Activated effector memory CD4-positive, alpha-beta T cell treated with anti-CD3 and anti-CD28 coated beads, Interleukin-2, amount 50 U/mL, for 16 hours (primary cell): ENCODE results near the gene FER1L5.

Source experiments
- DNase-seq: peaks from one replicate; pipeline ENCODE4 v3.0.0-alpha.2; 2020

The FER1L5 gene

DNA sequence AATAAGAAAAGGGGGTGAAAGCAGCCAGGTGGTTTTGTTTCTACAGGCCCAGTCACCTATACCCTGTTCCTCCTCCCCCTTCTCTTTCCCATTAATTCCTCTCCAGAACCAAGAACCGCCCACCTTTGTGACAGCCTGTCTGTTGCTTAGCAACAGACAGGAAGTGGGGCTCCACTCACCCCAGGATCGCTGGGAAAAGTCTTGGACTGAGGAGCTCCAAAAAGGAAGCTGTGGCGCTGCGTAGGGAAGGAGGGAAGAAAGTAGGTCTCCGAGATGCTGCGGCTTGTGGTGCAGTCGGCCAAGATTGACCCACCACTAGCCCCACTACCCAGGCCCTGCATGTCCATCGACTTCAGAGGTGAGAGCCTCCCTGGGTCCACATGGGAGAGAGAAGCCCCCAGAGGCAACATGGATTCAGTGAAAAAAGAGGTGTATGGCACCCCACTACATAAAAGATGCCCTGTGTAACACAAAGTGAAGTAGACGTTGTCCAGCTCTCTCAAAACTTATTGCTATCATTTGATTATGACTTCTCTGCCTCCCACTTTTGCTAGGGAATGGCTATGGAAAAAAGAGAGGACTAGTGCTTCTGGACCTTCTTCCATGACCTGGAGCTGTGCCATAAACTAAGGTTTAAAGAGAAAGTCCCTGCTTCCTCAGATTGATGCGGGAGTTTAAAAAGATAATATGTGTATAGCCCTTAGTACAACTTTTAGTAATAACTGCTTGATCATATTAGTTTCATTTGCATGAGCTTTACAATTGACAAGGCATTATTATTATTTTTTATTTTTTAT lies at the start of gene FER1L5:
TSS of gene FER1L5 (plus strand) at position 201 of the 797 bp plus-strand sequence. CDS start at position 274, 73 bp downstream.
- DNase-seq, result peak; percentile 41

DNA sequence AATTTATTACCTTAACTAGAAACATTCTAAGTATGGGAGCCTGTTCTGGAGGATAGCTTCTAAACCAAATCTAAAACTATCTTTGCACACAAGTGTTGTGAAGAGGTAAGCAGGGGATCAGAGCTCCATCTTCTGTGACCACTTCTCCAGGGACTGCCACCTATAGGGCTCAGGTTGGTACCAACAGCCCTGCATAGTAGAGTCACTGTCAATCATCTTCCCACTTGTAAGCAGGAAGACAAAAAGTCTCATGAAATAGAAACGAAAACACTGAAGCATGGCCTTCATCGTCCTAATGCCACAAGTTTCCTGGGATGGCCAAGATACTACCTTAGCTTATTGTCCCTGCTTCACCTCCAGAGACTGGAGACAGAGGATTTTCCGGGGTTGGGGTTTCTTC lies 48.3 kb upstream of the FER1L5 start:
- no peak for DNase-seq

DNA sequence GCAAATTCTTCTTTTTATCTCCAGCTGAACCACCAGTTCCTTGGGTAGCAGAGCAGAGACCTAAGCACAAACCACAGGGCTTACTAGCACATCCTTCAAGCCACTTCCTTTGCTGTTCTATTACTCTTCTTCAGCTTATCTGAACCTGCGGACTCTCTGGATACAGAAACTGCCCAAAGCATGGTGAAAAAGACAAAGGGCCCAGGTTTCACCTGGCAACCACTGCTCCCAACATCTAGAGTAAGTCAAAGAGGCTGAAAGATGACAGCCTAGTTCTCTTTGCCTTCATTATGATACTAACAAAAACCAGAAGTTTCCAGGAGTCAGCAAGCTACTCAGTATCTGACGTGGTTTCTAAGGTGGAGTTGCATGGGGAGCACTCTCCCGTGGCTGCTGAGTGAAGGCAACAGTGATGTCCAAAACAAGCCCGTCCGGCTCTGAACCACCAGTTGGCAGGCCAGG lies 47.8 kb upstream of the FER1L5 start:
- DNase-seq, result no peak

DNA sequence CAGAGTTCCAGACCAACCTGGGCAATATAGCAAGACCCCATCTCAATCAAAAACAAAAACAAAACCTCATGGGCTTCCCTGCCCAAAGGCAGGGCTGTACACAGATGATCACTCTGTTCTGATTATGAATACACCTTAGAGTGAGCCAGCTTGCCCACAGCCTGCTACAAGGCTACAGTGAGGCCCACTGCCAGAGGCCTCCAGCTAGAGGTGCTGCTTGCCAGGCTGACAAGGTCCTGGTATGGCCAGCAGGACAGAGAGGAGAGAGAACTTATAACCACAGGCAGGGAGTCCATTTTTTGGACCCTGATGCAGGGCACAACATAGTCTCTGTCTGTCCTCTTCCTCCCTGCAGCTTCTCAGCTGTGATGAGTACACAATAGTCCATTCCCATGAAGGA lies 46.0 kb upstream of the FER1L5 start:
- no peak for DNase-seq

DNA sequence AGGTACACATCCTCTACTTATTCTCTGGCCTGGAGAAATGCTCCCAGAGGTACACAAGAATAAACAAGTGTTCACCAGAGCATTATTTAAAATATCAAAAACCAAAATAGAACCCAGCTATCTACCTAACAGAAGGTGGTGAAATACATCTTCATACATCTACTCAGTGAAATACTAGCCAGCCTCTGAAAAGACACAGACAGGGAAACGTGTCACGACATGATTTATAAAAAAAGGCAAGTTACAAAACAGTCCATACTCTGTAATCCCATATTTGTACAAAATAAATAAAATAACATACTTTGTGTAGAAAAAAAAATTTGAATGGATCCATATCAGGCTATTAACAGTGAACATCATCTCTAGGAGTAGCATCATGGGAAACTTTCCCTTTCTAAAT lies 42.6 kb upstream of the FER1L5 start:
- DNase-seq, result no peak

DNA sequence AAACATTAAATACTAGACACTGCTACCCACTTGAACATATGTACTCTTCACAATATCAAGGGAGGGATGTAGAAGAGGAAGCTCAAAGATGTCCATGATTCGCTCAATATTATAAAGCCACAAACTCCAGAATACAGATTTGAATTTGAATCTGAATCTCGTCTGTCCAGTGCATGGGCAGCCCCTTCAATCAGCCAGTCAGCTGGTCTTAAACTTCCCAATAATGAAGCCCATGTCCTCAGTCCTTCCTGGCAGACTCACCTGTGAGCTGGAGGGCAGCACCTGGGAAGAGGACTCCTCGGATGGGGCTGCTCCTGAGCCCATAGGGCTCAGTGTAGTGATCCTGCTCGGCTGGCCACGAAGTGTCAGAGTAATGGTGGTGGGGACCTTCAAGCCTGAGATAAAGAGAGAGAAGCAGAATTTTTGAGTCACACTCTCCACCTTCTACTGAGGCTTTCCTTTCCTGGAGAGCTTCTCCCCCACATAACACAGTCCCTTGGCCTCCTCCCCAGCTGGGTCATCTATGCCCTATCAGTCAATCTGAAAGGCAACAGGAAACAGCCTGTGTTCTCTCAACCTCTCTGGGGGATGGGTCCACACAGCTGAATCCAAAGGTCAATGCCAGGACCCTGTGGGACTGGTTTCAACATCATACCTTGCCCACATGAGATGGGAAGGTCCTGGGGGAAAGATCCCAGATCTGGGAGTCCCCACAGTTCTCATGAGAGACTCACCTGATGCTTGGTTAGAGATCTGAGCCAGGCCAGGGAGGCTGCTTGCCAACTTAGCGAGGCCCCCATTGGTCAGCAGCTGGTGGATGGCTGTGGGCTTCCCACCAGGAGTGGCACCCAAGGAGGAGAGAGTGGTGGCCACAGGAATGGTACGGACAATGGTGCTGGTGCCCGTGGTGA lies 40.9 kb upstream of the FER1L5 start:
- no peak for DNase-seq

DNA sequence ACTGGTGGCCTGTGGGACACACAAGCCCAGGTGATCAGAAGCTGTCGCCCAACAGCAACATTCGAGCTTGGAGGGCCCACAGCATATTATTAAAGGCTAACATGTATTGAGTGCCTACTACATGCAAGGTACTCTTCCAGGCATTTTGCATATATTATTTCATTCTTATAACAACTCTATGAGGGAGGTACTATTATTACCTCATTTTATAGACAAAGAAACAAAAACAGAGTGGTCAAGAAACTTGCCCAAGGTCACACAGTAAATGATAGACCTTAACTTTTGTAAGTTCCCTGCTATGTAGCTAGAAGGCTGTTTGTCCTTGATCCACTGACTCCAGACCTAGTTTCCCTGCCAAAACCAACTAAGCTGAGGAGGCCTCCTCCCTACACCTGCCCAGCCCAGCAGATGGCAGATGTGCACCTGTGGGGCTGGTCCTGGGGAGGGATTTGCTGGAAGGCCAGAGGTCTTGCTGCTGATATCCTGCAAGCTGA lies 40.2 kb upstream of the FER1L5 start:
- DNase-seq, result no peak

DNA sequence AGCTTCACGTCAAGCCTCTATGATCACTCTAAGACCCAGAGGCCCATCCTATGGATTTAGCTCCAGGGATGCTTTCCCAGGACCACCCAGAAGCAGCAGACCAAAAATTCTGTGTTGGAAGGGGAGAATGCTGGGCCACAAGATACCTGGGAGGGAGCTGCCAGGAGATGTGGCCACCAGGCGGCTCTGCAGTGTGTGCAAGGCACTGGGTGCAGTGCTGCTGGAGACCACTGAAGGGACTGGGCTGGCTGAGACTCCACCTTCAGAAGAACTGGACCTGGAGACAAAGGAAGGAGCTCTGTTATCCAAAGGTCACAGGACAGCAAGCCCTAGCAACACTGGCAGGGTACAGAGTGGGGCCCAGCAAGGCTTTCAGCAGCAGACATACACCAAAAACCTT lies 38.5 kb upstream of the FER1L5 start:
- no peak for DNase-seq

DNA sequence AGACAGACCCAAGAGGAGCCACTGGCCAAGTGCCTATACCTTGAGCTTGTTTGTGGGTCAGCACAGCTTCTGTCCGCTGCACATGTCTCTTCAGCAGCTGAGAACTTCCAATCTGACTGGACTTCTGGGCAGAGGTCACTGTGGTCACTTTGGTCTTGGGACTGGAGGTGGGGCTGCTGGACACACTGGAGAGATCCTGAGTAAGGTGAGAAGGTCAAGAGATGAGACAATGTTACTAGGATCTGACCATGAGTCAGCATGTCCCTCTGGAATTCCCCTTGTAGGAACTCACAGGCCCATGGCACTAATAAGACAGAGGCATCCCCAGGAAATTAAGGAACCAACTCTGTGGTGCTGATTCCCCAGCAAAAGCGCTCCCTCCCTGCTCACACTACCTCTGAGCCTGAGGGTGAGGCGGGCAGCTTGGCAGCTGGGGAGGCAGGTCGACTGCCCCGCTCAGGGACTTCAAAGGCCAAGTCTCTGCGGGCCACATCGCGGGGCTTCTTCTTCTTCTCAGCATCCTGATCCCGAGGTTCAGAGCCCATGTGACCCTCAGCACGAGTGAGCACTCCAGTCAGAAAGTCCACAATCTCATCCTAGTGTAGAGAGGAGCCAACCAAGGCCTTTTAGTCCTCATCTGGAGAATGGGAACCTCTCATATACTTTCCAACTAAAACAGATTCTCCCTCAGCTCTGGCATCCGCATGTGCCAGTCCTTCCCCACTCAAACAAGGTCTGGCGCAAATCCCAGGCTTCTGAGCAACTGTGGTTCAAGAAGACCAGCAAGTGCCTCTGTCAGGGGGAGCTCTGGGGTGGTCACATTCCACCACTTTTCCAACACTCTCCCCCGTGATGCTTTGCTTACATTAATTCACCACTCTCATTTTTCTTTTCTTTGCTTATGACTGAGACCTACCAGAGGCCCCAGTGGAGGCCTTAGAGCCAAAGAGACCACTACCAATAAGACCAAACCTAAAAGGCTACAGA lies 33.8 kb upstream of the FER1L5 start:
- no peak for DNase-seq

DNA sequence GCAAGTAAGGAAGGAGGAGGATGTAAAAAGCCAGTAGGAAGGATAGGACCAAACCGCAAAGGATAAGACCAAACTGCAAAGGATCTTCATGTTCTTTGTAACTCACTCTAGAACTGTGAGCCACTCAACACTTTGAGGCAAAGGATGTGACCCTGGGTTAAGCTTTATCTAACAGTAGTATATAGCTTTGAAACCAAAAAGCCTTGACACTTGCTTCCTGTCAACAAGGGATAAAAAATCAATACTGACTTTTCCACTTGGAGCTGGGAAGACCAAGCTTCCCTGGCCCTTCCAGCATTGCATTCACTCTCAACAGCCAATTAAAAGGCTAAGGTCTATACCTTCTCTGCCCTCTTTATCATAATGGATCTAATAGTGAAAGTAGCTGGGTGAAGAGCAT lies 26.4 kb upstream of the FER1L5 start:
- no peak for DNase-seq

DNA sequence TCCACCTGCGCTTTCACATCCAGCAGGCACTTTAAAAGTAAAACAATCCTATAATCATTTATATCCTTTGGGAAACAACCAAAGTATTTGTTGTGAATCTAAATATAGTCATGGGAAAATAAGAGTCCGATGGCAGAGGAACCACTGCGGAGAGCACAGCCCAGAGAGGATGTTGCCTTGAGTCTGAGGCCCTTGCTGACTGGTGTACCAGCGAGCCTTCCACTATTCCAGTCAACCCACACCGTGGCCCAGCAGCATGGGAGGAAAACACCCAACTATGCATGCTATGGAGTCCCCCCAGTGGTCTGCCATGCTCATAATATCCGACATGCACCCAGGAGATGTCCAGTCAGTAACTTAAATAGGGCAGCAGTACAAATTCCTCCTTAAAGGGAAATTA lies 26.0 kb upstream of the FER1L5 start:
- DNase-seq, result no peak

DNA sequence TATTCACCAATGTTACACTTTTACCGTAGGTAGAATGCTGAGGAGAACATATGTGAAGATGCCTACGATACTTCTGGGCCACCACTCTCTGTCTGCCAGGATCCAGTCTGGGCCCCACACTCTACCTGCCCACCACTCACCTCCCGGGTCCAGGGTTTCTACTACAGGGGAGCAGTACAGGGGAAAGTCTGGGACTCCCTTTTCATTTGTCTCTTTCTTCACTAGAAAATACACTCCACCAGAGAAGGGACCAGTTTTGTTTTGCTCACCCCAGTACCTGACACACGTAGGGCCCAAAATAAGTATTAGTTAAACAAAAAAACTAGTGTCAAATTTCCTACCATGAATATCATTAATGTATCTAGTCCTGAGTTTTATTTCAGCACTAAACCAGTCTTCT lies 25.6 kb upstream of the FER1L5 start:
- no peak for DNase-seq

DNA sequence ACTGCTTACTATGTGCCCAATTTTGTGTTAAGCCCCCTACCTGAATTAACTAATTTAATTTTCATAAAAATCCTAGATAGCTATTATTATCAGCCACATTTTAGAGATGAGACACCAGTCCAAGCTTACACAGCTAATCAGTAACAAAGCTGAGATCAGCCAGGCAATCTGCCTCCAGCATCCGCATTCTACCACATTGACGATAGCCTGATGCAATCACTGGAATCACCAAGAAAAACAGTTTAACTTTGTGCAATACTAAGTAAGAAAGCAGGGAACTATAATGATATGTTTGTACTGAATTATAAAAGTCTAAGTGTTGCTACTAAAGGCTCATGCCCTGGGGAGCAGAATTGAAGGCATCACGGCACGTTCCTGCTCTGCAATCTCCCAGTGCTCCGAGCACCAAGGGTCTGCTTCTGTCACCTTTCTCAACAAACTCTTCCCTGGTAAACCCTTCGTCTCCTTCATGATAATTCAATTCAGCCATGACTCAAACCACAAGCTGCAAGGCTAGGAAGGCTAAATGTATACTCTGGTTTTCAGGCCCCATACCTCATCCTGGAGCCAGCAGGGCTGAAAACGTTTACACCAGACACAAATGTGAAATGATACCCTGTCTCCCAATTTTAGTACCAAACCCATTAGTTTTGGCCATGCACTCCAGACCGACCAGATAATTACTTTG lies 23.8 kb upstream of the FER1L5 start:
- no peak for DNase-seq

DNA sequence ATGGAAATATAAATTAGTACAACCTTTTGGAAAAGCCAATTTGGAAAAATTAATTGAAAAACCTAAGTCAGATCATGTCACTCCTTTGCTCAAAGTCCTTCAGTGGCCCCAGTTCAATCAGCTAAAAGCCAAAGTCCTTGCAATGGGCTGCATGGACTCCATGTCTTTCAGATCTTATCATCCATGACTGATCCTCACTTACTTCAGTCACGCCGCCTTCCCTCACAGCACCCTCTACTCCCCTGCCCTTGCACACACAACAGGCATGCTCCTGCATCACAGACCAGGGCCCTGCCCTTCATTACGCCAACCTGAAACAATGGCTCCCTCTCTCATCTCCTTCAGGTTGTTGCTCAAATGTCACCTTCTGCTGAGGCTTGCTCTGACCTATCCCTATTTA lies 20.0 kb upstream of the FER1L5 start:
- no peak for DNase-seq

DNA sequence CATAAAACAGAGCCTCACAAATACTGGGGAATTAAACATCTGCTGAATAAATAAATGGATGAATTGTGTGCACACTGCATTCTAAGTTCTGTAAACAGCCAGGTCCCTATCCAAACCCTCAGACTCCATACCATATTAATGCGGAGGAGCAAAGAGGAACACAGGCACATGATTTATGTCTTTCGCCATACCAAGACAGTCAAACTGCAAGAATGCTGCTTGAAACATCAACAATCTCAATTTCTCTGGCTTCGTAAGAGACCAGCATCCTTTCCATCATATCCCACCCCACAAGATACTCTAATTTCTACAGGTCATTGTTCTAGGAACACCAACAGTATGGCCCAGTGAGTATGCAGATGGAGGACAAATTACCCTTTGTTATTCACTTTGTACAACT lies 19.4 kb upstream of the FER1L5 start:
- no peak for DNase-seq

DNA sequence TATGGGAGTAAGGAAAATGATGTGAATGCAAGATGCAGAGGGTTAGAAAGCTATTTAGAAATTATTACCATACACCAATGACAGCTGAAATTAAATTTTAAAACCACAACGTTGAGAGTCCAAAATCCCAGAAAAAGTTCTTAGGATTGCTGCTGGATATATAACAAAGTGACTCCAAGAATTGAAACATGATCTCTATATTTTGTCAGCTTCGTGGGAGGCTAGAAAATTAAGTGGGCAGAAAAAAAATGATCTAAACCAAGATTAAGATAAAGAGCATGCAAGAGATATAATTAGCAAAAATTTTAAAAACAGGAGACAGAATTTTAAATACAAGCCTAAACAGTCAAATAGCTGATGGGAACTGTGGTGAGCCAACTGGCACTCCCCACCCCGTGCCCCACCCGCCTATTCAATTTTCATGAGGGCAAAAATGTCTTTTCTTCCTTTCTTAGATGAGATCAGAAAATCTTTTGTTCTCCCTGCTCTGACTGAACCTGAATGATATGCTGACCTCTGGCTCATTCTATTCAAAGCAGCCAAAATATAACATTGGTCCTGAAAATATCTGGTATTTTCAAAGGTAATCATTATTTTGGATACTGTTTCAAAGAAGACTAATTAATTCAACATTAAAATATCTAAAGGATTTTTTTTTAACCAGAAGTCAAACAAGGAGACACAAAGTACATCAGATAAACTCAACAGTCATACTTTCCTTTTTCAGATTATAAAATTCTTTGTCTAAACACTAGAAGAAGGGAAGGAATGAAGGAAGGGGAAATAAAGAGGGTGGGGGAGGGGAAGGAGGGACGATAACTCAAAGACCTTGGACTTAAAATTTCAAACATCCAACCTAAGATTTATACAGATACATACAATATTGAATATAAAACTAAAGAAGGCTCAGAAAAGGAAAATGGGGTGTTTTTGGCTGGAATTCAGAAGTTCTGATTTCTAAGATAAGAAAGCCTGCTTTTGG lies 16.7 kb upstream of the FER1L5 start:
- no peak for DNase-seq

DNA sequence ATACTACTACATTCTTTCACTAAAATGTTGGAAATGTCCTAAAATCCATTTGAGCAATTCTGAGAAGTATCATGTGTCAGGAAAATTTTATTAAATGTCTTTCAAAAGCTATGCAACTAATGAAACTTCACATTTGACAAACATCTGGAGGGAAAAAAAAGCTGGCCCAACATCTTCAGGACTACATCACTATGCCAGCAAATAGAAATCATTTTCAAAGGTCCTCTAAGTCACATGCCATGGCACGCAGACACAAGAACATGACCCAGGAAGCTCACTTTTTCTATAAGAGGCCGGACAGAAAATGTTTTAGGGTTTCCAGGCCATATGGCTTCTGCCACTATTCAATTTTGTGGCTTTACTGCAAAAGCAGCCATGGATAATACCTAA lies 16.0 kb upstream of the FER1L5 start:
- no peak for DNase-seq

DNA sequence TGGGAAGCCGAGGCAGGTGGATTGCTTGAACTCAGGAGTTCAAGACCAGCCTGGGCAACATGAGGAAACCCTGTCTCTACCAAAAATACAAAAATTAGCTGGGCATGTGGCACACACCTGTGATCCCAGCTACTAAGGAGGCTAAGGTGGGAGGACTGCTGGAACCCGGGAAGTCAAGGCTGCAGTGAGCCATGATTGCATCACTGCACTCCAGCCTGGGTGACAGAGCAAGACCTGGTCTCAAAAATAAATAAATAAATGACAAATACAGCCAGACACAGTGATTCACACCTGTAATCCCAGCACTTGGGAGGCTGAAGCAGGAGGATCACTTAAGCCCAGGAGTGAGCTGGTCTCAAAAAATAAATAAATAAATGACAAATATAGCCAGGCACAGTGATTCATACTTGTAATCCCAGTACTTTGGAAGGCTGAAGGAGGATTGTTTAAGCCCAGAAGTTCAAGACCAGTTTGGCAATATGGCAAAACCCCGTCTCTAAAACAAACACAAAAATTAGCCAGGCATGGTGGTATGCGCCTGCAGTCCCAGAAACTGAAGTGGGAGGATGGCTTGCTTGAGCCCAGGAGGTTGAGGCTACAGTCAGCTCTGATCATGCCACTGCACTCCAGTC lies 10.6 kb upstream of the FER1L5 start:
- DNase-seq, result no peak

DNA sequence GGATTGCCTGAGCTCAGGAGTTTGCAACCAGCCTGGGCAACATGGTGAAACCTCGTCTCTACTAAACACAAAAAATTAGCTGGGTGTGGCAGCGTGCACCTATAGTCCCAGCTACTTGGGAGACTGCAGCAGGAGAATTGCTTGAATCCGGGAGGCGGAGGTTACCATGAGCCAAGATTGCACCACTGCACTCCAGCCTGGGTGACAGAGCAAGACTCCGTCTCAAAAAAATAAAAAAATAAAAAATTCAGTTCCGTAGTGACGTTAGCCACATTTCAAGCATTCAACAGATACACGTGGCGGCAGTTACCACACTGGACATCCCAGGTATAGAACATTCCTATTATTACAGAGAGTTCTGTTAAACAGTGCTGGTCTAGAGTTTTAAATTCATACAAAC lies 8.9 kb upstream of the FER1L5 start:
- DNase-seq, result no peak

DNA sequence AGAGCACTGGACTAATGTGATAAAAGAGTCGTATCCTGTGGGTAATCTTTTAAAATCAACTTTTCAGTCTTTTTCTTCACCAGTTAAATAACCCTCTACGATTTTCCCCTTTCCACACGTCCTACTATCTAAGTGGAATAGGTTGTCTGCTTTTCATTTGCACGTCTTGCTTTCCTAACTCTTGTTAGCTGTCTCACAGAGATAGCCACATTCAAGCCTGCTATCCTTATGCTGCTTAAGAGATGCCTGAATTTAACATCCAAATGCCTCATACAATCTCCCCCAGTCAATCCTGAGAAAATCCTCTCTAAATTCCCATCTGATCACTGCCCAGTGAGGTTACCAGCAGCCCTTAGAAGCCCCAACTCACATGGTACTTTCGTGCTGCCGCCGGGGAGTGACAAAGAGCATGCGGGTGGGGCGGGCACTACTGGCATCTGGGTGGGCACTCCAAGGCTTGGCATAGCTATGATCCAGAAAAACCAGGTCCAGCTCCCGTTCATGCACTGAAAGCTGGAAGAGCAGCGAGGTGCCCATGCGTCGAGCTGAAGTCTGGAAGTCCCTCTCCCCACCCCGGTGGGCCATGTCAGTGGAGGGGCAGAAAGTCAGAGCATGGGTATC lies 5.9 kb upstream of the FER1L5 start:
- DNase-seq, result no peak
